Vagina (tissue), 2 donors: Measurements from ENCODE around the gene PPM1E.
"Not testable (repeated sequence)": the region's sequence is repeated elsewhere in the genome, so short reads cannot be mapped to it uniquely, and the experiment has no call there.

Experiments used
- CTCF ChIP-seq, 3 experiments: fragments of 450-650 bp in 2 of 3; fragments of 200-600 bp in 1 of 3; sonication (generic) in 1 of 3; IDR thresholded peaks; one replicate each; pipeline ENCODE4 v1.5.1; 2017 to 2019; ENCODE audit warnings: antibody characterized with exemption in 3 of 3, mild to moderate bottlenecking in 2 of 3, moderate library complexity in 2 of 3
- POLR2A ChIP-seq, 2 donors: fragments of 450-650 bp; IDR thresholded peaks; one replicate each; pipeline ENCODE4 v1.6.1; 2017; ENCODE audit warnings: antibody characterized with exemption in 2 of 2, mild to moderate bottlenecking in 2 of 2, moderate library complexity in 2 of 2
- POLR2AphosphoS5 ChIP-seq, 2 donors: sonication (generic); formaldehyde crosslinking; IDR thresholded peaks; one replicate each; pipeline ENCODE4 v1.9.0; 2017; ENCODE audit warnings: antibody characterized with exemption in 2 of 2, mild to moderate bottlenecking in 2 of 2, low read depth in 1 of 2; ENCODE audit not compliant: insufficient read depth in 1 of 2

GRCh38 chr17:58957725-58958073 is 202.0 kb downstream of the PPM1E start:
- TF ChIP-seq CTCF (IDR thresholded peaks at IDR 0.05); POLR2A (IDR thresholded peaks at IDR 0.05); POLR2AphosphoS5 (IDR thresholded peaks at IDR 0.05; ENCODE audit: insufficient read depth in 1 of 2, low read depth in 1 of 2): not testable (repeated sequence)
